ENCODE results near the gene CPT1A. TPM values are rescaled to one million over a fixed set of nuclear protein-coding genes. Genes with fewer than 3 reads are reported as not detected.

CPT1A gene
- 32.7 and 39.7 TPM in 2 replicates for total RNA-seq

GRCh38 chr11:68841718-68842426, at the start of gene CPT1A:
CPT1A (minus strand) TSS chr11:68841916; CDS start chr11:68815474, 26,442 bp downstream.

GRCh38 chr11:68751331-68751856, 90.3 kb downstream of the CPT1A start, which contains the start of gene TESMIN:
TESMIN (minus strand) TSS chr11:68751520; CDS start chr11:68750660, 860 bp downstream.

Other genes with a start within 250 kb of the CPT1A start
- gene GAL, start 157.4 kb downstream of the CPT1A start, total RNA-seq = 0.26 TPM in 1 of 2 replicates, not detected in the other
- 0.32 and 1.3 TPM in 2 replicates for gene TESMIN, start 90.4 kb downstream of the CPT1A start, total RNA-seq
- 40.6 and 46.1 TPM in 2 replicates for gene MRPL21, start 61.9 kb upstream of the CPT1A start, total RNA-seq
- gene IGHMBP2, start 62.0 kb upstream of the CPT1A start, total RNA-seq = 10.8 and 13.1 TPM in 2 replicates
- gene MRGPRD, start 139.1 kb upstream of the CPT1A start, total RNA-seq = not detected in 2 replicates
- gene MRGPRF, start 171.3 kb upstream of the CPT1A start, total RNA-seq = 26.2 and 43.4 TPM in 2 replicates
- gene TPCN2, start 207.0 kb upstream of the CPT1A start, total RNA-seq = 14.1 and 20.6 TPM in 2 replicates